GM13977 (cell line): Measurements from ENCODE around the gene NTM.

ENCODE experiments used
- DNase-seq: peaks from one replicate; pipeline ENCODE4 v3.0.0; 2012; ENCODE audit warnings: low spot score
- CTCF ChIP-seq: IDR thresholded peaks from 2 replicates; pipeline ENCODE4 v1.5.1; 2012; ENCODE audit warnings: mild to moderate bottlenecking, control low read depth; ENCODE audit not compliant: insufficient read depth; ENCODE audit errors: extremely low read depth, missing control alignments
- in situ Hi-C: fragments of 300-500 bp; cut with MboI; formaldehyde crosslinking; loops from one replicate; pipeline ENCODE4 v1.12.0; 2022; ENCODE audit warnings: low sequenced_read_pairs, low pct_unique_long_range_greater_than_20kb, mixed read lengths, inconsistent platforms; ENCODE audit not compliant: unreplicated experiment

NTM gene

GRCh38 chr11:131824771-131825170 lies 454.4 kb downstream of the NTM start:
- TF ChIP-seq CTCF: no peak
- no peak for DNase-seq
- in situ Hi-C loops: no loop called here

- no peak for DNase-seq
- TF ChIP-seq CTCF: no peak
- in situ Hi-C loops: no loop called here
These were observed 457.0 kb downstream of the NTM start for GRCh38 chr11:131827430-131827829.

- DNase-seq: no peak
- TF ChIP-seq CTCF: no peak
- in situ Hi-C loops: no loop called here
These were observed 459.3 kb downstream of the NTM start for GRCh38 chr11:131829725-131830124.

GRCh38 chr11:131832079-131832478 lies 461.7 kb downstream of the NTM start:
- TF ChIP-seq CTCF: no peak
- DNase-seq: no peak
- in situ Hi-C loops: no loop called here

- in situ Hi-C loops: no loop called here
- no peak for DNase-seq
- TF ChIP-seq CTCF: no peak
These were observed 463.0 kb downstream of the NTM start for GRCh38 chr11:131833366-131833765.

- in situ Hi-C loops: no loop called here
- no peak for TF ChIP-seq CTCF
- no peak for DNase-seq
These were observed 467.1 kb downstream of the NTM start for GRCh38 chr11:131837562-131837961.

GRCh38 chr11:131838016-131838415 lies 467.6 kb downstream of the NTM start:
- TF ChIP-seq CTCF: no peak
- in situ Hi-C loops: no loop called here

More at GRCh38 chr11:131838016-131838415, 467.6 kb downstream of the NTM start:
- no peak for DNase-seq
